ENCODE results near the gene GSG1L.

- TF ChIP-seq ELF4 (IDR thresholded peaks at IDR 0.05), result no peak
- TF ChIP-seq PKNOX1 (IDR thresholded peaks at IDR 0.05), result no peak
- TF ChIP-seq ZNF384 (IDR thresholded peaks at IDR 0.05), result no peak
- no peak for TF ChIP-seq SP1 (IDR thresholded peaks at IDR 0.05)
These were observed 28.1 kb upstream of the GSG1L start for GRCh38 chr16:28091656-28092055.
